Transverse colon (tissue), 3 donors: ENCODE measurements around the gene CCDC102B.

ENCODE experiments used
- POLR2A ChIP-seq: fragments of 450-650 bp; IDR thresholded peaks from one replicate; pipeline ENCODE4 v1.6.1; 2016; ENCODE audit warnings: antibody characterized with exemption, mild to moderate bottlenecking, moderate library complexity
- POLR2AphosphoS5 ChIP-seq, 3 donors: sonication (generic); formaldehyde crosslinking; IDR thresholded peaks; one replicate each; pipeline ENCODE4 v1.6.1; 2016; ENCODE audit warnings: antibody characterized with exemption in 3 of 3

- TF ChIP-seq POLR2AphosphoS5 (IDR thresholded peaks at IDR 0.05) (no peak), POLR2A (no peak)
Observed at GRCh38 chr18:69067048-69067447, 269.2 kb downstream of the CCDC102B start.
